Fibroblast of pulmonary artery (primary cell): Measurements from ENCODE around the gene TIAM2.

ENCODE experiments used
- DNase-seq: peaks from one replicate; pipeline ENCODE4 v3.0.0-alpha.2; 2010; ENCODE audit warnings: low read depth
- H3K4me3 ChIP-seq: replicated peaks from 2 replicates; pipeline ENCODE4 v1.5.1; 2011; ENCODE audit warnings: low read depth, mild to moderate bottlenecking, control low read depth, low read length, moderate library complexity
- CTCF ChIP-seq: IDR thresholded peaks from 2 replicates; pipeline ENCODE4 v1.5.1; 2011; ENCODE audit warnings: mild to moderate bottlenecking, control low read depth, low read length, inconsistent platforms; ENCODE audit errors: missing control alignments

TIAM2 gene

GRCh38 chr6:155165029-155165710 is 170.1 kb downstream of the TIAM2 start:
- DNase-seq, result no peak
- H3K4me3 ChIP-seq, result no peak overlapping the region
- no peak for TF ChIP-seq CTCF

GRCh38 chr6:155170519-155170918 is 175.4 kb downstream of the TIAM2 start:
- H3K4me3 ChIP-seq, result no peak overlapping the region
- TF ChIP-seq CTCF, result no peak
- DNase-seq, result no peak

GRCh38 chr6:155171109-155171746 is 176.1 kb downstream of the TIAM2 start:
- H3K4me3 ChIP-seq, result peak overlapping the region; percentile 22
- peak; percentile 92 for DNase-seq
- no peak for TF ChIP-seq CTCF

- TF ChIP-seq CTCF, result no peak
- peak; percentile 62 for DNase-seq
- H3K4me3 ChIP-seq, result peak overlapping the region; percentile 22
Observed at GRCh38 chr6:155171747-155172449, 176.8 kb downstream of the TIAM2 start.

GRCh38 chr6:155173488-155173887 is 178.4 kb downstream of the TIAM2 start:
- TF ChIP-seq CTCF, result no peak

GRCh38 chr6:155174576-155175211 is 179.6 kb downstream of the TIAM2 start:
- peak; percentile 90 for DNase-seq
- peak; percentile 74 for TF ChIP-seq CTCF
- no peak overlapping the region for H3K4me3 ChIP-seq

More at GRCh38 chr6:155173488-155173887, 178.4 kb downstream of the TIAM2 start:
- DNase-seq, result no peak
- H3K4me3 ChIP-seq, result no peak overlapping the region
